ENCODE data around the gene CEACAM6.

CEACAM6 gene

GRCh38 chr19:41801792-41802211 is 46.5 kb downstream of the CEACAM6 start:
- Histone ChIP-seq H3K36me3 (ENCODE audit: insufficient read depth, low read depth, low read length) (no peaks in the 10 kb centered on the region), H3K9me3 (ENCODE audit: insufficient read depth, low read depth, low read length) (no peaks in the 10 kb centered on the region; the same call in 1 of the 2 replicates), H3K4me3 (ENCODE audit: low read length) (no peak overlapping the region), H3K9ac (ENCODE audit: low read depth, low read length) (no peak overlapping the region), H3K27me3 (ENCODE audit: insufficient read depth, low read length) (peaks cover 3% of the 10 kb centered on the region; the same call in 1 of the 2 replicates), H3K27ac (ENCODE audit: low read length) (no peak overlapping the region), H3K4me1 (ENCODE audit: insufficient read depth, low read length) (no peaks in the 10 kb centered on the region)

DNA sequence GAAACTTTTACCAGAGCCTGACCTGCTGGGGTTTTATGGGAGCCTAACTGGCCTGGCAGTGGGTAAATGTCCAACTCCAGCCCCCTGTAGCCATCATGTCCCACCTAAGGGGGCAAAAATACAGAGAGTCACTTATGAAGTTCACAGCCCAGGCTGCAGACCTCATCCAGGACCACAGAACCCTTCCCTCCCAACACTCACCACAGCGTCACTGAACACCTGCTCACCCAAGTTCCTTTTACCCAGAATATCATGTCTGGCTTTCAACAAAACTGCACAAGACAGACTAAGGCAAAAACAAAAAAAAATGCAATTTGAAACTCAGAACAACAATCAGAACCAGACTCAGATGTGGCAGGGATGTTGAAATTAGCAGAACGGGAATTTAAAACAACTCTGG is 47.4 kb downstream of the CEACAM6 start:
- H3K27ac ChIP-seq (ENCODE audit: low read length), result no peak overlapping the region
- no peak overlapping the region for H3K4me3 ChIP-seq (ENCODE audit: low read length)
- H3K4me1 ChIP-seq (ENCODE audit: insufficient read depth, low read length), result no peaks in the 10 kb centered on the region
- no peaks in the 10 kb centered on the region; the same call in 1 of the 2 replicates for H3K9me3 ChIP-seq (ENCODE audit: insufficient read depth, low read depth, low read length)
- H3K27me3 ChIP-seq (ENCODE audit: insufficient read depth, low read length), result no peaks in the 10 kb centered on the region; the same call in 1 of the 2 replicates
- no peaks in the 10 kb centered on the region for H3K36me3 ChIP-seq (ENCODE audit: insufficient read depth, low read depth, low read length)
- no peak overlapping the region for H3K9ac ChIP-seq (ENCODE audit: low read depth, low read length)

- H3K4me1 ChIP-seq (ENCODE audit: insufficient read depth, low read length), result no peaks in the 10 kb centered on the region
- H3K4me3 ChIP-seq (ENCODE audit: low read length), result no peak overlapping the region
- no peaks in the 10 kb centered on the region for H3K36me3 ChIP-seq (ENCODE audit: insufficient read depth, low read depth, low read length)
- H3K27me3 ChIP-seq (ENCODE audit: insufficient read depth, low read length), result no peaks in the 10 kb centered on the region; the same call in 1 of the 2 replicates
- no peak overlapping the region for H3K27ac ChIP-seq (ENCODE audit: low read length)
- H3K9me3 ChIP-seq (ENCODE audit: insufficient read depth, low read depth, low read length), result no peaks in the 10 kb centered on the region; the same call in 1 of the 2 replicates
- H3K9ac ChIP-seq (ENCODE audit: low read depth, low read length), result no peak overlapping the region
These were observed 49.0 kb downstream of the CEACAM6 start for GRCh38 chr19:41804336-41804735.

DNA sequence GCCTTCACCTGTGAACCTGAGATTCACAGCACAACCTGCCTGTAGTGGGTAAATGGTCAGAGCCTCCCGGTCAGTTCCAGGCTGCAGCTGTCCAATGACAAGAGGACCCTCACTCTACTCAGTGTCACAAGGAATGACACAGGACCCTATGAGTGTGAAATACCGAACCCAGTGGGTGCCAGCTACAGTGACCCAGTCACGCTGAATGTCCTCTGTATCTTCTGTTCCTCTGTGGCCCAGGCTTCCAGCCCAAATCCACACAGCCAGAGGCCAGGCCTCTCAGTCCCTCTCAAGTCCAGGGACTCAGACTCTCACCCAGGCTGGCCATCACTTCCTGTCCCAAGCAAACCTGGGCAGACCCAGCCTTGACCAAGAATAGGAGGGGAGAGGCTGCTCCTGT is 51.8 kb downstream of the CEACAM6 start:
- Histone ChIP-seq H3K27me3 (ENCODE audit: insufficient read depth, low read length) (no peaks in the 10 kb centered on the region; the same call in 1 of the 2 replicates), H3K27ac (ENCODE audit: low read length) (no peak overlapping the region), H3K4me3 (ENCODE audit: low read length) (no peak overlapping the region), H3K36me3 (ENCODE audit: insufficient read depth, low read depth, low read length) (no peaks in the 10 kb centered on the region), H3K9ac (ENCODE audit: low read depth, low read length) (no peak overlapping the region), H3K9me3 (ENCODE audit: insufficient read depth, low read depth, low read length) (no peaks in the 10 kb centered on the region), H3K4me1 (ENCODE audit: insufficient read depth, low read length) (no peaks in the 10 kb centered on the region)

- Histone ChIP-seq H3K4me3 (ENCODE audit: low read length) (no peak overlapping the region), H3K36me3 (ENCODE audit: insufficient read depth, low read depth, low read length) (no peaks in the 10 kb centered on the region), H3K9ac (ENCODE audit: low read depth, low read length) (no peak overlapping the region), H3K9me3 (ENCODE audit: insufficient read depth, low read depth, low read length) (no peaks in the 10 kb centered on the region), H3K27me3 (ENCODE audit: insufficient read depth, low read length) (no peaks in the 10 kb centered on the region; the same call in 1 of the 2 replicates), H3K27ac (ENCODE audit: low read length) (no peak overlapping the region), H3K4me1 (ENCODE audit: insufficient read depth, low read length) (no peaks in the 10 kb centered on the region)
These were observed 53.6 kb downstream of the CEACAM6 start for GRCh38 chr19:41808663-41809566.

DNA sequence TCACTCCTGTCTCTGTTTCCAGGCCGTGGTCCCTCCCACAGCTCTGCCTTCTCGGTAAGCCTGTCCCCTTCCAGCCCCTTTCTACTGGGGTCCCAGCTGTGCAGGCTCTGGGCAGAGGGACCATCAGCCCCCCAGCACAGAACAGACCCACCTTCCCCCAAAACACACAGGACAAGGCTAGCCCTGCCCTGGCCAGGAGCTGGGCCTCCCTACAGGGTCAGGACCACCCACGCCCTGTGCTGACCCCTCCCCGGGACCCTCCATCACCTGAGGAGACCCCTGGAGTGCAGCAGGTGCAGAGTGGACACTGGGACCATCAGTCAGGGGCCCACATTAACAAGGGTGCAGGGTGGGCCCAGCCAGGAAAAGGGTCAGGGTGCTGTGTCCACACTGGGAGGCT is 55.0 kb downstream of the CEACAM6 start:
- H3K27ac ChIP-seq (ENCODE audit: low read length), result no peak overlapping the region
- no peak overlapping the region for H3K9ac ChIP-seq (ENCODE audit: low read depth, low read length)
- H3K36me3 ChIP-seq (ENCODE audit: insufficient read depth, low read depth, low read length), result no peaks in the 10 kb centered on the region
- H3K4me1 ChIP-seq (ENCODE audit: insufficient read depth, low read length), result no peaks in the 10 kb centered on the region
- no peaks in the 10 kb centered on the region for H3K9me3 ChIP-seq (ENCODE audit: insufficient read depth, low read depth, low read length)
- no peaks in the 10 kb centered on the region for H3K27me3 ChIP-seq (ENCODE audit: insufficient read depth, low read length)
- H3K4me3 ChIP-seq (ENCODE audit: low read length), result no peak overlapping the region

- H3K36me3 ChIP-seq (ENCODE audit: insufficient read depth, low read depth, low read length), result no peaks in the 10 kb centered on the region
- H3K4me1 ChIP-seq (ENCODE audit: insufficient read depth, low read length), result no peaks in the 10 kb centered on the region
- H3K9me3 ChIP-seq (ENCODE audit: insufficient read depth, low read depth, low read length), result no peaks in the 10 kb centered on the region
- no peak overlapping the region for H3K9ac ChIP-seq (ENCODE audit: low read depth, low read length)
- no peak overlapping the region for H3K27ac ChIP-seq (ENCODE audit: low read length)
- H3K4me3 ChIP-seq (ENCODE audit: low read length), result no peak overlapping the region
- no peaks in the 10 kb centered on the region for H3K27me3 ChIP-seq (ENCODE audit: insufficient read depth, low read length)
These were observed 55.7 kb downstream of the CEACAM6 start for GRCh38 chr19:41811036-41811435.

DNA sequence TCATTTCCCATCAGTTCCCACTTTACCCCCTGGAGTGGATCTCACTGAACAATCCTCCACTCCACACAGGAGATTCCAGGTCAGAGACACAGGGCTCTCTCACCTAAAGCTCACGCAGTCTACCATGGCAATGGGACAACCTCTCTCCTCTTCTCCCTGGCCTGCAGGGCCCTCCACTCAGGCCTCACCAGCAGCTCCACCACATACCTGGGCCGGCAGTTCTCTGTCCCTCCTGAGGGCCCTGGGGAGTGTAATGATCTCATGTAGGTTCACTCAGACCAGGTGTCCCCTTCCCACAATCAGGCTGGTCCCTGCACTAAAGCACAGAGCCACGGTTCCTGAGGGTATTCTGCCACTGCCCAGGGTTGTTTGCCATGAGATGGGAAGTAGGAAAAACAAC is 56.7 kb downstream of the CEACAM6 start:
- Histone ChIP-seq H3K9me3 (ENCODE audit: insufficient read depth, low read depth, low read length) (no peaks in the 10 kb centered on the region), H3K4me3 (ENCODE audit: low read length) (no peak overlapping the region), H3K27me3 (ENCODE audit: insufficient read depth, low read length) (no peaks in the 10 kb centered on the region), H3K36me3 (ENCODE audit: insufficient read depth, low read depth, low read length) (no peaks in the 10 kb centered on the region), H3K4me1 (ENCODE audit: insufficient read depth, low read length) (no peaks in the 10 kb centered on the region), H3K27ac (ENCODE audit: low read length) (no peak overlapping the region), H3K9ac (ENCODE audit: low read depth, low read length) (no peak overlapping the region)

- H3K9me3 ChIP-seq (ENCODE audit: insufficient read depth, low read depth, low read length), result no peaks in the 10 kb centered on the region
- no peaks in the 10 kb centered on the region for H3K4me1 ChIP-seq (ENCODE audit: insufficient read depth, low read length)
- no peaks in the 10 kb centered on the region for H3K27me3 ChIP-seq (ENCODE audit: insufficient read depth, low read length)
These were observed 58.6 kb downstream of the CEACAM6 start for GRCh38 chr19:41813911-41814310.

GRCh38 chr19:41815301-41815700 is 60.0 kb downstream of the CEACAM6 start:
- Histone ChIP-seq H3K9ac (ENCODE audit: low read depth, low read length) (no peak overlapping the region), H3K27me3 (ENCODE audit: insufficient read depth, low read length) (no peaks in the 10 kb centered on the region), H3K9me3 (ENCODE audit: insufficient read depth, low read depth, low read length) (no peaks in the 10 kb centered on the region), H3K27ac (ENCODE audit: low read length) (no peak overlapping the region), H3K36me3 (ENCODE audit: insufficient read depth, low read depth, low read length) (no peaks in the 10 kb centered on the region), H3K4me3 (ENCODE audit: low read length) (no peak overlapping the region), H3K4me1 (ENCODE audit: insufficient read depth, low read length) (no peaks in the 10 kb centered on the region)

More at GRCh38 chr19:41813911-41814310, 58.6 kb downstream of the CEACAM6 start:
- no peak overlapping the region for H3K4me3 ChIP-seq (ENCODE audit: low read length)
- H3K27ac ChIP-seq (ENCODE audit: low read length), result no peak overlapping the region
- no peak overlapping the region for H3K9ac ChIP-seq (ENCODE audit: low read depth, low read length)
- no peaks in the 10 kb centered on the region for H3K36me3 ChIP-seq (ENCODE audit: insufficient read depth, low read depth, low read length)

- no peak overlapping the region for H3K4me3 ChIP-seq (ENCODE audit: low read length)
- H3K9me3 ChIP-seq (ENCODE audit: insufficient read depth, low read depth, low read length), result no peaks in the 10 kb centered on the region
- no peaks in the 10 kb centered on the region for H3K4me1 ChIP-seq (ENCODE audit: insufficient read depth, low read length)
- H3K36me3 ChIP-seq (ENCODE audit: insufficient read depth, low read depth, low read length), result no peaks in the 10 kb centered on the region
- no peak overlapping the region for H3K27ac ChIP-seq (ENCODE audit: low read length)
- H3K27me3 ChIP-seq (ENCODE audit: insufficient read depth, low read length), result no peaks in the 10 kb centered on the region
- H3K9ac ChIP-seq (ENCODE audit: low read depth, low read length), result no peak overlapping the region
These were observed 61.4 kb downstream of the CEACAM6 start for GRCh38 chr19:41816761-41817160.
